ENCODE data around the gene B4GALNT2. TPM values are rescaled to one million over a fixed set of nuclear protein-coding genes. Genes with fewer than 3 reads are reported as not detected.

The B4GALNT2 gene
- total RNA-seq, 4 donors from 2014 or later = 0.04 to 0.98 (median 0.80) TPM

DNA sequence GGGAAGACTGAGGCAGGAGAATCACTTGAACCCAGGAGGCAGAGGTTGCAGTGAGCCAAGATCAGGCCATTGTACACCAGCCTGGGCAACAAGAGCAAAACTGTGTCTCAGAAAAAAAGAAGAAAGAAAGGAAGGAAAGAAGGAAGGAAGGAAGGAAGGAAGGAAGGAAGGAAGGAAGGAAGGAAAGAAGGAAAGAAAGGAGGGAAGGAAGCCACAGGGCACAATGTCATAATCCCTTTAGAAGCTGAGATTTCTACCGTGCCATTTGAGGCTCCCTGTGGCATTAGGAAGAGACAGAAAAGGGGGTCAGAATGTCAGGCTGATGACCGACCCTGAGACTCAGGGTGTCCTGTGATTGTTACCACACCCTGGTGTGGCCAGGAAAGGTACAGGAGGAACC lies 71.2 kb downstream of the B4GALNT2 start:
- TF ChIP-seq POLR2A (IDR thresholded peaks at IDR 0.05) = no peak
- TF ChIP-seq, protein P1, sequence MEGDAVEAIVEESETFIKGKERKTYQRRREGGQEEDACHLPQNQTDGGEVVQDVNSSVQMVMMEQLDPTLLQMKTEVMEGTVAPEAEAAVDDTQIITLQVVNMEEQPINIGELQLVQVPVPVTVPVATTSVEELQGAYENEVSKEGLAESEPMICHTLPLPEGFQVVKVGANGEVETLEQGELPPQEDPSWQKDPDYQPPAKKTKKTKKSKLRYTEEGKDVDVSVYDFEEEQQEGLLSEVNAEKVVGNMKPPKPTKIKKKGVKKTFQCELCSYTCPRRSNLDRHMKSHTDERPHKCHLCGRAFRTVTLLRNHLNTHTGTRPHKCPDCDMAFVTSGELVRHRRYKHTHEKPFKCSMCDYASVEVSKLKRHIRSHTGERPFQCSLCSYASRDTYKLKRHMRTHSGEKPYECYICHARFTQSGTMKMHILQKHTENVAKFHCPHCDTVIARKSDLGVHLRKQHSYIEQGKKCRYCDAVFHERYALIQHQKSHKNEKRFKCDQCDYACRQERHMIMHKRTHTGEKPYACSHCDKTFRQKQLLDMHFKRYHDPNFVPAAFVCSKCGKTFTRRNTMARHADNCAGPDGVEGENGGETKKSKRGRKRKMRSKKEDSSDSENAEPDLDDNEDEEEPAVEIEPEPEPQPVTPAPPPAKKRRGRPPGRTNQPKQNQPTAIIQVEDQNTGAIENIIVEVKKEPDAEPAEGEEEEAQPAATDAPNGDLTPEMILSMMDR (IDR thresholded peaks at IDR 0.05) = no peak
- WGBS, 2 donors = 81 to 84% methylated on average over 2 of the region's 2 CpGs

DNA sequence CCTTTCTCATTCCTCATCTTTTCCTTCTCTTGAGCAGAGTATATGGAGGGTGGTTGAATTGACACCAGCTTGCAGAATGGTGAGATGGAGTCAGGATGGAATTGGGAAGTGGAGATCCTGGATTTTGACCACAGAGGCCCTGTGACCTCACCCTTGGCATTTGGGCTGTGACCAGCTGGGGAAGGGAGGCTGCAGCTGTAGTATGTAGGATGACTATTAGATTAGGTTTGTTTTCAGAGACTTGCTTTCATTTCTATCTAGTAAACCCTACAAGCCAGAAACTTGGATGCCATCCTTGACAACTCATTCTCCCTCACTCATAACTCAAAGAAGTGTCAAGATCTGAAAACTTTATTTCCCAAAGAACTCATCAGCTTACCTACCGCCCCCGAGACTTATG lies 71.9 kb downstream of the B4GALNT2 start:
- TF ChIP-seq, protein P1 (IDR thresholded peaks at IDR 0.05) = no peak
- TF ChIP-seq POLR2A (IDR thresholded peaks at IDR 0.05) = no peak
- WGBS, 2 donors = 100% methylated on average over 2 of the region's 2 CpGs
- intact Hi-C loops (cut with DNase I; ENCODE audit: low total_unique reads) = no loop called here
- no peak for DNase-seq (ENCODE audit: low spot score in 2 of 2)
- no peak overlapping the region for H3K4me3 ChIP-seq (ENCODE audit: low read depth, poor library complexity, severe bottlenecking)

More for the DNA sequence above, 71.2 kb downstream of the B4GALNT2 start:
- no peak for DNase-seq (ENCODE audit: low spot score in 2 of 2)
- intact Hi-C loops (cut with DNase I; ENCODE audit: low total_unique reads) = no loop called here
- H3K4me3 ChIP-seq (ENCODE audit: low read depth, poor library complexity, severe bottlenecking) = no peak overlapping the region

DNA sequence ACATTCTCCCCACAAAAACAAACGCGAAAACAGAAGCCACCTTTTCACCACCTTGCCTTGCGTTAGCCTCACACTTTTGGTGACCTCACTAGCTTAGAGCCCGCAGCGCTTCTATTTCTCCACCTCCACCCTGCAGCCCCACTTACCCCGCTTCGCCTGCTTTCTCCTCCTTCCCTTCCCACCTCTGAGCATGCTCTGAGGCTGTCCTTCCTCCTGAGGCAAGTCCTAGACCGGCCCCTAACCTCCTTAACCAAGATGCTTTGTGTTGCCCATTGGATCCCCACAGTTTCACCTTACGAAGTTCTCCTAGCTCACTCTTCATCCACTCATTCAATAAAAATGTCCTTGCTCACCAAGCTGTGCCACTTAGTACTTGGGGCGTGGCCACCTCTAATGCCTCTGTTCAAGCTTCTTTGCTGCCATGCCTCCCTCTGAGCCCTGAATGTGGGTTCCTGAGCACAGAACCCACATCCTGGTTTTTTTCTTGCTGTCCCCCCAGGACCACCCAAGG lies 76.5 kb downstream of the B4GALNT2 start:
- no peak for DNase-seq (ENCODE audit: low spot score in 2 of 2)
- no peak overlapping the region for H3K4me3 ChIP-seq (ENCODE audit: low read depth, poor library complexity, severe bottlenecking)
- intact Hi-C loops (cut with DNase I; ENCODE audit: low total_unique reads) = no loop called here
- TF ChIP-seq POLR2A (IDR thresholded peaks at IDR 0.05) = no peak
- TF ChIP-seq, protein P1 (IDR thresholded peaks at IDR 0.05) = no peak
- 89 to 91% methylated on average over 10 of the region's 10 CpGs for WGBS, 2 donors

DNA sequence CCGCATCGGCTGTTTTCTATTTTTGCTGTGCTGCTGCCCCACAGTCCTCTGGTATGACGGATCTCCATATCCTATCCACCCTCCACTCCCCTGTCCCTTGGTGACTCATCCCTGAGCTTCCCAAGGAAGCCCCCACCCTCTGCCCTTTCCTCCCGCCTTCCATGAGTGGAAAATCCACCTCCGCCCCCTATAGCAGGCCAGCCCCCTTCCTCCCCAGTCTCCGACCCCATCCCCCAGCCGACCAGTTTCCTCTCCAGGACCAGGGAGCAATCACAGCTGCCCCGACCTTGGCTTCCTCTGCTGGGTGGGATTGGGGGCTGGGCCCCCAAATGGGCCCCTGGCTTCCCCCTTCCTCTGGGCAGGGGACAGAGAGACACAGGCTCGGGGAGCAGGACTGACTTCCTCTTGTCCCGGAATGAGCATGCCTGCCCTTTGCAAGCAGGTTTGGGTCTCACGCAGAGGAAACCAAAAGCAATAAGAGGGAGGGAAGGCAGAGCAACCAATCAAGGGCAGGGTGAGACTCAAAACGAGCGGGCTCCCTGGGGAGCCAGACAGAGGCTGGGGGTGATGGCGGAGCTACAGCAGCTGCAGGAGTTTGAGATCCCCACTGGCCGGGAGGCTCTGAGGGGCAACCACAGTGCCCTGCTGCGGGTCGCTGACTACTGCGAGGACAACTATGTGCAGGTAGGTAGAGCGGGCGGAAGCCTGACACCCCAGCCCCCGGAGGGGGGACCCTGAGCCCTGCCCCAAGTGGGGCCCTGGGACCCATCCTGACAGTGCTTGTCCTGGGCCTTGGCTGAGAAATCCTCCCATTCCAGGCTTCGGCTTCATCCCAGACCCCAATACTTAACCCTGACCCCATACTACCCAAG lies 77.8 kb downstream of the B4GALNT2 start, which contains the start of the genes ABI3 and GNGT2:
TSS of gene ABI3 (plus strand) at position 550 of the 872 bp plus-strand sequence. CDS start at position 568, 18 bp downstream.
TSS of gene GNGT2 (minus strand) at position 417 of the 872 bp plus-strand sequence. CDS start 3,152 bp downstream, outside the sequence.
- no peak within 1 kb of the TSS for H3K4me3 ChIP-seq (ENCODE audit: low read depth, poor library complexity, severe bottlenecking)
- intact Hi-C loops (cut with DNase I; ENCODE audit: low total_unique reads) = no loop called here
- DNase-seq (ENCODE audit: low spot score in 2 of 2) = no peak
- TF ChIP-seq POLR2A (IDR thresholded peaks at IDR 0.05) = no peak
- TF ChIP-seq, protein P1 (IDR thresholded peaks at IDR 0.05) = no peak
- 36 to 39% methylated on average over 21 to 22 of the region's 22 CpGs for WGBS, 2 donors

DNA sequence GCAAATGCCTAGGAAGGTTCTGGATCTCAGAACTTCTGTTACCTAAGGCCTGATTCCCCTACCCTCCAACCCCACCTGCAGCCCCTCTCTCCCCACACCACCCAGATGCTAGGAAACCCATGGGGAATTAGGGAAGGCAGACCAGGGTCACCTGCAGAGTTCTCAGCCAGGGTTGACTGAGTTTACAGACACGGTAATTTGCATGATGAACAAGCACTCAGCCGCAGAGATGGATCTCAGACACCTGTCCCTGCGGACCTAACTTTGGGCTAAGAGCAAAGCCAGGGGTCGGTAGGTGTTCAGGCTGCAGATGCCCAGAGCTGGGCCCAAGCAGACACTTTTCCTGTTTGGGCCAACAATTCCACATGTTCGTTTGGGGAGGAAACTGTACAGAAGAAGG lies 80.8 kb downstream of the B4GALNT2 start:
- no peak for TF ChIP-seq POLR2A (IDR thresholded peaks at IDR 0.05)
- TF ChIP-seq, protein P1 (IDR thresholded peaks at IDR 0.05) = no peak
- intact Hi-C loops (cut with DNase I; ENCODE audit: low total_unique reads) = no loop called here
- DNase-seq (ENCODE audit: low spot score in 2 of 2) = no peak
- no peak overlapping the region for H3K4me3 ChIP-seq (ENCODE audit: low read depth, poor library complexity, severe bottlenecking)
- WGBS, 2 donors = 71 to 76% methylated on average over 5 of the region's 5 CpGs
